ENCODE data around the gene ELMO1.
"Not testable (repeated sequence)": the region's sequence is repeated elsewhere in the genome, so short reads cannot be mapped to it uniquely, and the experiment has no call there.

ELMO1 gene

DNA sequence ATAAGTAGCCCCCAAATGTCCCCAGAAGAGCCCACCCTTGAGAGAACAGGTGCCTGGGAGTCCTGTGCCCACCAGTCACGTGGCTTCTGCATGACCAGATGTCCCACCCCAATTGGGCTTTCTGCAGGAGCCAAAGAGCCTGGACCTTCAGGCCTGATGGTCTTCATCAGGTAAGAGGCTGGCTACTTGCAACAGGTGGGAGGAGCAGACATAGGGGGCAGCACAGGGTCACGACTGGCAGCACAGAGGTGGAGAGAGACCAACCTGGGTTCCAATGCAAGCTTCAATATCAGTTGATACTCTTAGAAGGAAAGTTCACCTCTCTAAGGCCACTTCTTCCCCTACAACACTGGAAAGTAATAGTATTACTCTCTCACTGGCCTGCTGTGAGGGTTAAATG lies 288.0 kb downstream of the ELMO1 start:
- no peak for DNase-seq

DNA sequence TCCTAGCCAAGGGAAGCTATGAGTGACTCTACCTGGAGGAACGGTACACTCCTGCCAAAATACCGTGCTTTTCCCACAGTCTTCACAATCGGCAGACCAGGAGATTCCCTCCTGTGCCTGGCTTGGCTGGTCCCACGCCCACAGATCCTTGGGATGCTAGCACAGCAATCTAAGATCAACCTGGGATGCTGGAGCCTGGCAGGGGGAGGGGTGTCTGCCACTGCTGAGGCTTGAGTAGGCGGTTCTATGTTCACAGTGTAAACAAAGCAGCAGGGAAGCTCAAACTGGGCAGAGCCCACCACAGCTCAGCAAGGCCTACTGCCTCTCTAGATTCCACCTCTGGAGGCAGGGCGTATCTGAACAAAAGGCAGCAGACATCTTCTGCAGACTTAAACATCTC lies 295.3 kb downstream of the ELMO1 start:
- no peak for DNase-seq

DNA sequence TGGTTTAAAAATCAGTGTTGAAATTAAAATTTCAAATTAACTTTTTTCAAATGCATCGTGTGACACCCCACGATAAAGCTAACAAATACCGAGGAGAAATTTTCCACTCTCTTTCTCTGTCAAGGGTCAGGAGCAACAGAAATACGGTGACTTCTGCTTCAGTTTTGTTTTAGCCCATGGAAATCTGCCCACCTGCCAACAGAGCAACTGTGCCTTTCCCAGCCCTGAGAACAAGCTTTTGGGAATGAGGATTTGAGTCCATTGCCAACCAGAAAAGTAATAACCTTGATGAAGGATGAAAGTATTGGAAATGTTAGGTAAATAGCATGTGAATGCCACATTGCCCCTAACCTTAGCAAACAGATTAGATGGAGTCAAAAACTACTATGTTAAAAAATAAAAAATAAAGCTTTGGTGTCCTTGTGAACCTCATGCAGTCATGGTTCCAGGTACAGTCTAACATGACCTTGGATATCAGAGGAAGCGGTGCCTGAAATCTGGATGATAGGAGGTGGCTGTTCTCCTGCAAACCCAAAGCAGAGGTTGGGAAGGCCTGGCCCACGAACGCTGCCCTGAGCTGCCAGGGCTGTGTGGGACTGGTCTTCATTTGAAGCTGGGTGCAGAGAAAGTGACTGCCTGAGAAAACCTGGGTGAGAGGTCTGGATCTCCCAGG lies 296.8 kb downstream of the ELMO1 start:
- no peak for DNase-seq

DNA sequence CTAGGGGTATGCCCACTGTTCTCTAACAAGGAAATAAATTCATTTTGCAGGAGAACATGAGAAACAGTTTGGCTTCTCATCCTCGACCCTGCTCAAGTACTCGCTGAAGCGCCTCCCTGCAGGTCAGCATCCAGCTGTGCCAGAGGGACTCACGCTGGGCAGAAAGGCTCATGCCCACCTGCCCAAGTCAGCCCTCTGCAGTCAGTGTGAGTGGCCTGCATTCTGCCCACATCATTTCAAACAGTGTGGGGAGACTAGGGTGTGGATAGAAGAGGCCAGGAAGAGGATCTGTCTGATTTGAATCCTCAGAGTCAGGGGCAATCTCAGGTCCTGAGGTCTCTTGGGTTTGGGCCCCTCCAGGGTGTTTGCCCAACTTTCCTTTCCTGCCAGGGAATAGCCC lies 297.8 kb downstream of the ELMO1 start:
- DNase-seq: no peak

DNA sequence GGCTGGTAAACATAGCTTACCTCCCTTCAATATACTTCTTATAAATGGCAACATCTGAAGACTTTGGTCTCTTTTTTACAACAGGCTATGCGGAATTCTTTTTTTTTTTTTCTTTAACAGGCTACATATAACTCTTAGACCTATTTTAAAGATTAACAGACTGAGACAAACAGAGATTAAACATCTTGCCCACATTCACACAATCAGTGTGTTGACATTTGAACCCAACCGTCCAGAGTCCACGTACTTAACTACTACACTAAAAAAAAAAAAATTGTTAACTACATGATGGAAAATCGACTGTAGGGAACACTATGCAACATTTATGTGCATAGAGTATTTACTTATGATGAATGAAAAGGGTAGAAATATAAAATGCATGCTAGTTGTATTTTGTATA lies 298.5 kb downstream of the ELMO1 start:
- no peak for DNase-seq

DNA sequence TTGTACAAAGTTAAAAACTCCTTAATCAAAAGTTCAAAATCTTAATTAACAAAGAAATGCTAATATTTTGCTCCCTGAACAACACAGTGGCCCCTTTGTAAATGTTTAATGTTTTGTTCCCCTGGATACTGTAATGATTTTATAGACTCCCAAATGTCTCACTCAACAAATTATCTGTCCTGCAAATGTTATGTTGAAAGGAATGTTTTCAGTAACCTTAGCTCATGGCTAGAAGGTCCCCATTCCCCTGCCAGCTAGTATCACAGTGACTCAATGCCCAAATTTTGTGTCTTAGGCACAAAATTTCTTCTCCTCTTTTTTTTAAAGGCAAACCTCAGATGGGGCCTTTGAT lies 298.9 kb downstream of the ELMO1 start:
- no peak for DNase-seq

DNA sequence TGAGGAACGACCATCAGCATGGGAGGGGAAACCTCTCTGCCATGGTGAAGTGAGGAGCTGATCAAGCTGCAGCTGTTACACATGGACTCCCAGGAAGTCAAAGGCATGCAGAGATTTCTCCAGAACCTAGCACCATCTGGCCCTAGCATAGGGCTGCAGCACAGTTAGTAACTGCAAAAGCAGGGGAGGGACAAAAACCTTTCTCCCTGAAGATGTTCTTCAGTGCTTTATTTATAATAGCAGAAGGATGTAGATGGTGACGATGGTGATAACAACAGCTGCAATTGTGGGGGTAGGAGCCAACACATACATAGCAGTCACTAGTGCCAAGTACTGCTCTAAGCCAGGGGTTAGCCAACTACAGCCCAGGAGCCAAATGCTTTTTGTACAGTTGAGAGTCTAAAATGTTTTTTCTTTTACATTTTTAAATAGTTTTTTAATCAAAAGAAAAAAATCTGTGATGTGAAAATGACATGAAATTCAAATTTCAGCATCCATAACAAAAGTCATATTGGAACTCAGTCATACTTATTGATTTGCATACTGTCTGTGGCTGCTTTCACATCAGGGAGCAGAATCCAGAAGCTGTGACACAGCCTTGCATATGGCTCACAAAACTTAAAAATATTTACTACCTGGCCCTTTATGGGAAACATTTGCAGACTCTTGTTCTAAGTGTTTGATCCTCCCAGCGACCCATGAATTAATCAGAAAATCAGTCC lies 299.5 kb downstream of the ELMO1 start:
- DNase-seq: no peak

DNA sequence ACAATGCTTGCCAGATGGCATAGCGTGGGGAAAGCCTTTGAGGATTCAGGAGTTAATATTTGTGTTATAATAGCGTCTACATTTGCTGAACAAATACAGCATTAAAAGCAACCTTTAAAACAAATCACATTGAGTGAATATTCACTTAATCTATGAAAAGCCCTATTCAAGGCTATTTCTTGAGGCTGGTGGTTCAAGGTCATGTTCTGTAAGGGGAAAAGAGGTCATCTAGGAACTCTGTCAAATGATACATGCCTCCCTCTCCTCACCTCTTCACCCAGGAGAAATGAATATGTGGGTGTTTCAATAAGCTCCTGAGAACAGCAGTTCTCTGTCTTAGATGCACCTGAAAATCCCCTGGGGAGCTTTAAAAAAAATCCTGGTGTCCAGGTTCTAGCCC lies 303.0 kb downstream of the ELMO1 start:
- no peak for DNase-seq

DNA sequence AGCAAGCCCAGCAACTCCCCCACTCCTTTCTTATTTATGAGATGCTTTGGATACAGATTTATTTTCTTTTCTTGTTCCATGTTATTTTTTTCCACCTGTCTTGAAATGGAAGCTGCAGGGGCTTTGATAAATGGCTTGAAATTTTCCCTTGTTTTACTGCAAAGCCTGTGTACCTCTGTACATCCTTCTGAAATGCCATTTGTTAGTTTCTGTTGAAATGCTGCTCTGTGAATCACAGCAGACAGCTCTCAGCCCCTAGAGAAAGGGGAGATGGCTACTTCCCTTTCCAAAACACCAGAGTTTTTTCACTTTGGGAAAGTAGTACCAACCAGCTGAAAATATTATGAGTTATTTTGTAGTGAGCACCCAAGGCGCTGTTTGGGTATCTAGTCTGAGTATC lies 304.2 kb downstream of the ELMO1 start:
- no peak for DNase-seq

DNA sequence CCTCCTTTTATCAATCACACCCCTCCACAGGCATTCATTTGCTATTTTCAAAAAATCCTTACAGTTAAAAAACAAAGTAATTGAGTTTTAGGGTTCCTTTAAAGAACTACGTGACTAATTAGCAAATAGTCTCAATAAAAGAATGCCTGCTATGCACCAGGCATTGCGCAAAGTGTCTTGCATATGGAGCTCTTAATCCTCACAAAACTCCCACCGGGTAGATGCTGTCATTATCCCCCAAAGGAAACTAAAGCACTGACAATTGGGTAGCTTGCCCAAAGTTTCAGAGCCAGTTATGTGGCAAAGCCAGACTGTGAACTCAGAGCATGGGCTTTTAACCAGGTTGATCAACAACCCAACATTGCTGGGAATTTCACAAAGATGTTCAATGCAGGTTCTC lies 305.7 kb downstream of the ELMO1 start:
- DNase-seq: no peak

DNA sequence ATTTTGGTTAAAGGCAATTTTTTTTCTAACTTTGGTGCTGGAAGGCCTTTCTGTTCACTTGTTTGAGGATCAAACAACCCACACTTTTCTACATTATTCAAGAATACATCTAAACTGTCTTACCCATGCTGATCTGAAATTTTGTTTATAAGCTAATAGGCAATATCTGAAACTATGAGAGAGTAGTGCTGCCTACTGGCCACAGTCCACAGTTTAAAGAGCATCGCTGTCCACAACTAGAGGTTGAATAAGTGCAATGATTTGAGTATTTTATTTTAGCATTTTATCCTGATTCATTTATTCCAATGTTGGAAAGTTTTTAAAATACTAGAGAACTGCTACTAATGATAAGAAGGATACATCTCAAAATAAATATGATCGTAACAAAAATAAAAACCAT lies 306.9 kb downstream of the ELMO1 start:
- DNase-seq: no peak

DNA sequence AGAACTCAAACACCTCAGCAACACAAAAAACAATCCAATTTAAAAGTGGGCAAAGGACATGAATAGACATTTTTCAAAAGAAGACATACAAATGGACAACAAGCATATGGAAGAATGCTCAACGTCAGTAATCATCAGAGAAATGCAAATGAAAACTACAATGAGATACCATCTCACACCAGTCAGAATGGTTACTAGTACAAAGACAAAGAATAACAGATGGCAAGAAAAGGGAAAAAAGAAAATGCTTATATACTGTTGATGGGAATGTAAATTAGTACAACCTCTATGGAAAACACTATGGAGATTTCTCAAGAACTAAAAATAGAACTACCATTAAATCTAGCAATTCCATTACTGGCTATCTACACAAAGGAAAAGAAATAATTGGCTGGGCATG lies 314.8 kb downstream of the ELMO1 start:
- DNase-seq: not testable (repeated sequence)

DNA sequence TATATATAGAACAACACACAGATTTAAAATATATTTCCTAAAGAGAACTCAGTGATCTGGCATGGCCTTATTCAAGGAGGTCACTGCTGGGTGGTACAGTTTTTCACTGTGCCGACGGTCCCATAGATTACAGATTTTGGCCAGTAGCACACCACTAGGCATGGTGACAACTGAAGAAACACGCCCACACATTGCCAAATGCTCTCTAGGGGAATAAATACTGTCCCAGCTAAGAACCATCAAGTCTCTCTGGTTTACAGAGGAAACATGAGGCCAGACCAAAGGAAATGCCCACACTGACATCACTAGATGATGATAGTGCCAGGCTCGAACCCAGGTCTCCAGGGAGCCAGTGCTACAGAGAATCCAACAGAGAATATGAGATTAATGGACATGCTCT lies 316.8 kb downstream of the ELMO1 start:
- DNase-seq: no peak

DNA sequence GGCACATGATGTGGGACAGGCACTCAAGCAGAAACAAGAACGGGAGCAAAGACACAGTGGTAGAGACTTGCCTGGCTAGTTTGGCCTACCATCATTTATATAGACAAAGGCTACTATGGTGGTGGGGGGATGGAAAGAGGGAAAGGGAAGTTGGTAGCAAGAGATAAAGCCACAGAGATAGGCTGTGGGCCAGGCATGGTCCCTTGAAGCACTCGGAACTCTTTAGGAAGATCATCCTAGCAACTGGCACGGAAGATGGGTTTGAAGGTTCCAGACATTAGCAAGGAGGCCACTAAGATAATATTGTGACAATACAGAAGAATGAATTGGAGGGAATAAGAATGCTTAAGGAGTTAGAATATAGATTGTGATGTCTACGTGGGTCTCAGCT lies 319.6 kb downstream of the ELMO1 start:
- no peak for DNase-seq

DNA sequence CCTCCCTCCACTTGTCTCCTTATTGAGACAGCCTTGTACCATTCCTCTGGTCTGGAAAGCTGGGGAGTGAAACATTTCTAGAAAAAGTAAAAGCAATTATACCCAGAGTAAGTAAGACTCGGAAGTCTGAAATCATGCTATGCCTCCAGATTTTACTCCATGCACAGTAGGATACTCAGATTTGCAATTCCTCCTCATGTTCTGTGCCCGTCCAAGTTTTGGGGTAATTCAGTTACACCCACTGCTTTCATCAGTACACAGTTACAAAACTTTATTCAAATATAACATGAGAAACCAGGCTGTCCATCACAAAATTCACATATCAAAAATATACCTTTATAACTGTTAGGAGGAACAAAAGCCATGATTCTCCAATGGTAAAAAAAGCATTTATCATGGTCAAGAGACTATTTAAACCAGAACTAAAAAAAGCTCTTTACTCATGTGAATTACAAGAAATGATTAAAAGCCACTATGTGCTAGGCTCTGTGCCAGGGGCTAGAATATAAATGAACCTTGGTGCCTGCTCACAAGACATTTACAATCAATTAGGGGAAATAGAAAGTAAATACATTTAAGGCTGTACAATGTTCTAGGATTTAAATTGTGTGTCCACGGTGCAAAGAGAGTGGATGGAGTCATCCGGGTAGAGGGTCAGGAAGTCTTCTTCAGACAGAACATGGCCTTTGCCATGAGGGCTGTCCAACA lies 320.2 kb downstream of the ELMO1 start:
- no peak for DNase-seq

DNA sequence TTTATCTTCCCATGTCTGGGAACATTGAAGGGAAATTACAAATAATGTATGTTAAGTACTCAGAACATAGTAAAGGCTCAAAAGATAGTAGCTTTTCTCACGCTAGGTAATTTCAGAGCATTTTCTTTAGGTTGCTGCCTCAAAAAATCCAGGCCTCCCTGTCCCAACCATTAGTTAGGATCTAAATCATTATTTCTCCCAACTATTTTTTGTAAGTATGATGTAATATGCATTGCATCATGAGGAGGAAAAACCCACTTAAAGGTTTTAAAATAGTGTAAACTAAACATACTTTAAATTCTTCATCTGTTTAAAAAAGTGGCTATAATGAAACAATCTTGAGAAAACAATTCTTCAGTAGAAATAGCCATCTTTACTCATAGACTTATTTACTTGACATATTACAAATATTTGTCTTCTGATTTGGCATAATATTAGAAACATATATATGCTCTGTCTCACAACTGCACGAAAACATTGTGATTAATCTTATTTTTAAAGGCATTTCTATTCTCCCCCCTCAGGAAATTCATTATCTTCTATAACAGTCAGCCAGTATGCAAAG lies 329.3 kb downstream of the ELMO1 start:
- no peak for DNase-seq

DNA sequence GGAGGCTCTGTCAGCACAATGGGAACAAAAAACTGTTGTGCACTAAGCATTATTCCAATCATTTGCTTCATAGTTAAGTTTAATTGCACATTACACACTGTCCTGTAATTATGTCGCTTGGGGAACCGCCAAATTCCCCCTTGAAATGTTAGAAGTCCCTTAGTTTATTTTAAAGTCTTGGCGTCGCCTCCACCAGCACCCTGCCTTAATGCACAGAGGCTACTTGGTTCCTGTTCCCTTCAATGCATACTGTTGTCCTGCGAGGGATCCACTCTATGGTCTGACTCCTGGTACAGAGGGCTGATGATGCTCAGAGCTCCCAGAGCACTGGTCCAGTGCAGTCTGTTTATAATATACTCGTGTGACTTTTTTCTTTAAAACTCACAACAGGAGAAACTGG lies 330.7 kb downstream of the ELMO1 start:
- no peak for DNase-seq

DNA sequence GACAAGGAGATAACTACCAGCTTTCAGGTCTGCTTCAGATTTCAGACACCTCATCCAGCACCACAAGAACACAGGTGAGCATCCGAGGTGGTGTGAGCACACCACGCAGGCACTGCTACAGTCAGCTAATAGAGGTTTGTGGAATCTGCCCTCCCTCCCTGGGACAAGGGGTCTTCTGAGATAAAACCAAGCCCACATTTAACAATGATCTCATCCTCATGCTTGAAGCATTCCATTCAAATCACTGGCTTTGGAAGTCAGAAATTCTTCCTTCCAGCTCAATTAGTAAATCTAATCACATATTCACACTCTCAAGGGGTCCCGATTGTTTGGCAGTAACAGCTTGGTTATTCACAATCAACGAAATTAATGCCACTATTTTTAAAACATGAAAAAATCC lies 331.4 kb downstream of the ELMO1 start:
- DNase-seq: no peak

DNA sequence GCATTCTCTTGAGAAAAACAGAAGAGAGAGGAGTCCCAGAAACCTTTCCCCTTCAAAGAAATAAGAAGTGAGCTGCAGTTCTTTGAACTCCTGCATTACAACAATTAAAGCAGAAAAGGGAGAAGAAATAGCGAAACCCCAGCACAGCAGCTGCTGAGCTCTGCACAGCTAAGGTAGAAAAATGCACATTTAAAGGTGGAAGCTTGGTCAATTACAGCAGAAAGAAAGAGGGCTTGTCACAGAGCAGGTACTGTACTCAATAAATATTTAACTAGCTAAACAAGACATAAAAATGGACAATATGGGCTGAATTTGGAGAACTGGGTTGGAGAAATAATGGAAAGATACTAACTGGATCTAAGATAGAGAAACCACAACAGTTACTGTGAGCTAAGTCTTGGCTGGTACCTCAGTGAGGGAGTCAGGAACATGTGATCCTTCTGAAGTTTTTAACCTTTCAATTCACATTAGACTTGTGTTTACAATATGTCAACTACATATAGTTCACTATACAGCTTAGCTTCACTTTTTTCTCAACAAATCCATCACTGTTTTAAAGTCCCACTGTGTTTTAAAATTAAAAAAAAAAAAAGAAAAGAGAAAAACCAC lies 332.5 kb downstream of the ELMO1 start:
- no peak for DNase-seq

DNA sequence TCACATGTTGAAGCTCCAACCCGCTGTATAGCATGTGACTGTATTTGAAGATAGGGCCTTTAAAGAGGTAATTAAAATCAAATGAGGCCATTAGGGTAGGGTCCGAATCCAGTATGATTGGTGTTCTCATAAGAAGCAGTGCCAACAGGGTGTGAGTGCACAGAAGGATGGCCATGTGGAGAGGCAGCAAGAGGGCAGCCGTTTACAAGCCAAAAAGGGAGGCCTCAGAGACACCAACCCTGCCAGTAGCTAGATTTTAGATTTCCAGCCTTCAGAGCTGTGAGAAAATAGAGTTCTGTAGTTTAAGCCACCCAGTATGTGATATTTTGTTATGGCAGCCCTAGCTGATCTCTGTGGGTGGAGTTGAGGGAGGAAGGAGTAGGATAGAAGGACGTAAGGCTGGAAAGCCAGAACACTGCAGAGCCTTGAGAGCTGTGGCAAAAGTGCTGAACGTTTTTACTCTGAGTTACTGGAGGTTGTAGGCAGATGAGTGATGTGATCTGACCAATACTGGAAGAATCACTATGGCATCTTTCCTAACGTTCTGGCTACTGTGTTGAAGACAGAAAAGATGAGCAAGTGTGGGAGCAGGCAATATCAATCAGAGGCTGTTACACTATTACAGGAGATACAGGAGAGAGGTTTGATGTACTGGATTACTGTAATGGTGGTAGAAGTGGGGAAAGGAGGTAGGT lies 334.9 kb downstream of the ELMO1 start:
- no peak for DNase-seq

DNA sequence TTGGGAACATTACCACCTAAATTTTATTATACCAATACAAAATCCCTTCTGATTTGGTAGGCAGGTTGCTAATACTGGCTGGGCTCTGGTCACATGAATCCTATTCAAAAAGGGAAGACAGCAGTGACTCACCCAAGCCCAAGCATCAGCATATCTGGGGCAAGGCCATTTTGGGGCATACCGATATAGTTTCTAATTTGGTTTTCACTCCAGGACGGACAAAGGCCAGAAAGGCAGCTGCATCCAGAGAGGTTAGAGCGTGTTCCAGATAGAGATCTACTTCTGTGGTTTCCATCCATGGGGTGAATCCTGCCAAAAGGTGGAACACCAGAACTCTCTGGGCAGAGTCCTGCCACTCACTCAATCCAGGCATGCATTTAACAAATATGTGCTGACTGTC lies 335.8 kb downstream of the ELMO1 start:
- no peak for DNase-seq

DNA sequence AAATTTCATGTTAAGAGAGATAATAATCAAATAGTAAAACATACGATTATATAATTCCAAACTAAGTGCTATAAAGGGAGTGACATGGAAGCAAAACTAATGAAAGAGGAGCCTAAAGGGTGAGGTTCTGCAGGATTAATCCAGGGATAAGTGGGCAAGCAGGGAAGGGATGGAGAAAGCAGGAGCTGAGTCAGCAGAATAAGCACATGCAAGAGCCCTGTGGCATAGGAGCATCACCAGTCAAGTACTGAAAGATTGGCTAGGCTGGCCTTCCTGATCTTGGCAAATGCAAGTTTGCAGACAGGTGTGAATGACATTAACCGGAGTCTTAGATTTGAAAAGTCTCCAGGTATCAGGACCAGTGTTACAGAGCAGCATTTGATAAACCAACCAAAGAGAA lies 336.4 kb downstream of the ELMO1 start:
- no peak for DNase-seq

DNA sequence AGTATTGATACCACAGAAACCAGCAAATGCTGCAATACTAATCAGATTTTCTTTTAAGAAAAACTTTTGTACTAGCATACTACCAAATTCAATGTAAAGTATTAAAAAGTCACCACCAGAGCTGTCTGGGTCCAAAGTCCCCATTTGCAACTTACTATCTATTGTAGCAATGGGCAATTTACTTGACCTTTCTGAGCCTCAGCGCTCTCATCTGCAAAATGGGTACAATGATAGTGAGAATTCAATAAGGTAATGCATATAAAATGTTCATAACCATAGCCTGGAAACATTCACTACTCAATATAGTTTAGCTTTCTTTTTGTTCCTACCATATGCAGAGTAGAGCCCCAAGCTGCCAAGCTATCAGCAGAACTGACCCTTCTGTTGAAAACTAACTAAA lies 337.2 kb downstream of the ELMO1 start:
- DNase-seq: no peak

All from CD4-positive, alpha-beta T cell treated with Interleukin-15 for 1 hour (primary cell).